ENCODE results near the gene ACSF3.
"Not testable (repeated sequence)": the region's sequence is repeated elsewhere in the genome, so short reads cannot be mapped to it uniquely, and the experiment has no call there.

ACSF3 gene

GRCh38 chr16:89173174-89173921 is 79.7 kb downstream of the ACSF3 start:
- DNase-seq, result no peak
- in situ Hi-C loops (cut with HindIII; ENCODE audit: low pct_ligation_motif_present, low pct_unique_long_range_greater_than_20kb, low sequenced_read_pairs), result no loop called here

GRCh38 chr16:89174055-89174827 is 80.6 kb downstream of the ACSF3 start:
- in situ Hi-C loops (cut with HindIII; ENCODE audit: low pct_ligation_motif_present, low pct_unique_long_range_greater_than_20kb, low sequenced_read_pairs), result no loop called here
- no peak for DNase-seq

- DNase-seq, result no peak
- in situ Hi-C loops (cut with HindIII; ENCODE audit: low pct_ligation_motif_present, low pct_unique_long_range_greater_than_20kb, low sequenced_read_pairs), result no loop called here
Measured at GRCh38 chr16:89174877-89175276, 81.2 kb downstream of the ACSF3 start.

GRCh38 chr16:89175280-89176146 is 81.9 kb downstream of the ACSF3 start:
- no peak for DNase-seq
- in situ Hi-C loops (cut with HindIII; ENCODE audit: low pct_ligation_motif_present, low pct_unique_long_range_greater_than_20kb, low sequenced_read_pairs), result no loop called here

GRCh38 chr16:89176147-89176690 is 82.6 kb downstream of the ACSF3 start:
- in situ Hi-C loops (cut with HindIII; ENCODE audit: low pct_ligation_motif_present, low pct_unique_long_range_greater_than_20kb, low sequenced_read_pairs), result no loop called here

GRCh38 chr16:89176717-89177116 is 83.1 kb downstream of the ACSF3 start:
- no peak for DNase-seq
- in situ Hi-C loops (cut with HindIII; ENCODE audit: low pct_ligation_motif_present, low pct_unique_long_range_greater_than_20kb, low sequenced_read_pairs), result no loop called here

More at GRCh38 chr16:89176147-89176690, 82.6 kb downstream of the ACSF3 start:
- no peak for DNase-seq

GRCh38 chr16:89177501-89177900 is 83.8 kb downstream of the ACSF3 start:
- no peak for DNase-seq
- in situ Hi-C loops (cut with HindIII; ENCODE audit: low pct_ligation_motif_present, low pct_unique_long_range_greater_than_20kb, low sequenced_read_pairs), result no loop called here

GRCh38 chr16:89178453-89179147 is 84.9 kb downstream of the ACSF3 start:
- DNase-seq, result no peak
- in situ Hi-C loops (cut with HindIII; ENCODE audit: low pct_ligation_motif_present, low pct_unique_long_range_greater_than_20kb, low sequenced_read_pairs), result no loop called here

- in situ Hi-C loops (cut with HindIII; ENCODE audit: low pct_ligation_motif_present, low pct_unique_long_range_greater_than_20kb, low sequenced_read_pairs), result no loop called here
- no peak for DNase-seq
Measured at GRCh38 chr16:89179148-89179484, 85.5 kb downstream of the ACSF3 start.

- in situ Hi-C loops (cut with HindIII; ENCODE audit: low pct_ligation_motif_present, low pct_unique_long_range_greater_than_20kb, low sequenced_read_pairs), result no loop called here
- DNase-seq, result no peak
Measured at GRCh38 chr16:89179656-89180315, 86.1 kb downstream of the ACSF3 start.

GRCh38 chr16:89183463-89183862 is 89.8 kb downstream of the ACSF3 start:
- no peak for DNase-seq
- in situ Hi-C loops (cut with HindIII; ENCODE audit: low pct_ligation_motif_present, low pct_unique_long_range_greater_than_20kb, low sequenced_read_pairs), result no loop called here

GRCh38 chr16:89183975-89184676 is 90.5 kb downstream of the ACSF3 start:
- in situ Hi-C loops (cut with HindIII; ENCODE audit: low pct_ligation_motif_present, low pct_unique_long_range_greater_than_20kb, low sequenced_read_pairs), result no loop called here
- DNase-seq, result no peak

- DNase-seq, result no peak
- in situ Hi-C loops (cut with HindIII; ENCODE audit: low pct_ligation_motif_present, low pct_unique_long_range_greater_than_20kb, low sequenced_read_pairs), result no loop called here
Measured at GRCh38 chr16:89184677-89184932, 91.0 kb downstream of the ACSF3 start.

GRCh38 chr16:89184933-89185794 is 91.5 kb downstream of the ACSF3 start:
- in situ Hi-C loops (cut with HindIII; ENCODE audit: low pct_ligation_motif_present, low pct_unique_long_range_greater_than_20kb, low sequenced_read_pairs), result no loop called here
- DNase-seq, result no peak

GRCh38 chr16:89185887-89186592 is 92.4 kb downstream of the ACSF3 start:
- DNase-seq; in situ Hi-C loops (cut with HindIII; ENCODE audit: low pct_ligation_motif_present, low pct_unique_long_range_greater_than_20kb, low sequenced_read_pairs): not testable (repeated sequence)

GRCh38 chr16:89186593-89187031 is 93.0 kb downstream of the ACSF3 start:
- in situ Hi-C loops (cut with HindIII; ENCODE audit: low pct_ligation_motif_present, low pct_unique_long_range_greater_than_20kb, low sequenced_read_pairs); DNase-seq: not testable (repeated sequence)
